Ovary (tissue), 3 donors: ENCODE data around the gene NME7.

Source experiments
- POLR2A ChIP-seq: fragments of 450-650 bp; IDR thresholded peaks from one replicate; pipeline ENCODE4 v1.6.1; 2017; ENCODE audit warnings: antibody characterized with exemption, mild to moderate bottlenecking, moderate library complexity
- TF ChIP-seq, protein P1 (sequence below), 3 donors: fragments of 450-650 bp in 2 of 3; fragments of 200-600 bp in 1 of 3; IDR thresholded peaks; one replicate each; pipeline versions ENCODE4 v1.5.1 to v1.8.0; 2016 to 2022; ENCODE audit warnings: antibody characterized with exemption in 3 of 3, mild to moderate bottlenecking in 1 of 3
- donor health status: DM: no; HTN: no; CAD: no.

DNA sequence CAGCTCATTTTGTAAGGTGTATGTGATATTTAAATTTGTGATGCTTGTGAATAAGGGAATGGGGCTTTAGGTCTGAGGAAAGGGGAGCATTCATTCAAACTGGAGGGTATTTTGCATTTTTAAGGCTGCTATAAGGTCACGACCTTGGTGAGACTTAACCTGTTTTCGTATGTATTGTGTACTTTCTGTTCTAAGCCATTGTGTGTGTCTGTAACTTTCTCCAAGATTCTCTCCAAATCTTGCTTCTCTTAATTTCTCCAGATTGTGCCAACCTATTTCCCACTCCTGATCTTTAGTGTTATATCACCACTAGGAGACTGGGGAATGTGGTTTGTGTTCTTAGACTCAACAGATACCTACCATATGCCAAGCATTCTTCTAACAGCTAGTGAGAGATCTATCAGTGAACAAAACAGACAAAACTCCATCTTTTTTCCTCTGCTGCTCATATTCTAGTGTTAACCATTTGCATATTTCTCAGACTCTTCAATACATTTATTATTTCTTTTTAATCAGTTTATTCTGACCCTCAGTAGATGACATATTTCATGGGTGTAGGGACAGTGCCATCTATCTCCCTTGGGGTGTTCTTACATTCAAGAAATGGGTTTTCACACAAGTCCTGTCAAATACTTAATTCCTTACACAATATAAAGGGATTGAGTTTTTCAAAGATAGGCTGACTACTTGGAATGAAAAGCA is 233.6 kb downstream of the NME7 start:
- TF ChIP-seq, protein P1, sequence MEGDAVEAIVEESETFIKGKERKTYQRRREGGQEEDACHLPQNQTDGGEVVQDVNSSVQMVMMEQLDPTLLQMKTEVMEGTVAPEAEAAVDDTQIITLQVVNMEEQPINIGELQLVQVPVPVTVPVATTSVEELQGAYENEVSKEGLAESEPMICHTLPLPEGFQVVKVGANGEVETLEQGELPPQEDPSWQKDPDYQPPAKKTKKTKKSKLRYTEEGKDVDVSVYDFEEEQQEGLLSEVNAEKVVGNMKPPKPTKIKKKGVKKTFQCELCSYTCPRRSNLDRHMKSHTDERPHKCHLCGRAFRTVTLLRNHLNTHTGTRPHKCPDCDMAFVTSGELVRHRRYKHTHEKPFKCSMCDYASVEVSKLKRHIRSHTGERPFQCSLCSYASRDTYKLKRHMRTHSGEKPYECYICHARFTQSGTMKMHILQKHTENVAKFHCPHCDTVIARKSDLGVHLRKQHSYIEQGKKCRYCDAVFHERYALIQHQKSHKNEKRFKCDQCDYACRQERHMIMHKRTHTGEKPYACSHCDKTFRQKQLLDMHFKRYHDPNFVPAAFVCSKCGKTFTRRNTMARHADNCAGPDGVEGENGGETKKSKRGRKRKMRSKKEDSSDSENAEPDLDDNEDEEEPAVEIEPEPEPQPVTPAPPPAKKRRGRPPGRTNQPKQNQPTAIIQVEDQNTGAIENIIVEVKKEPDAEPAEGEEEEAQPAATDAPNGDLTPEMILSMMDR (IDR thresholded peaks at IDR 0.05), result no peak
- no peak for TF ChIP-seq POLR2A
